ENCODE data around the gene ETS1.

GRCh38 chr11:128424851-128425285 lies 162.5 kb downstream of the ETS1 start:
- TF ChIP-seq, protein P1, sequence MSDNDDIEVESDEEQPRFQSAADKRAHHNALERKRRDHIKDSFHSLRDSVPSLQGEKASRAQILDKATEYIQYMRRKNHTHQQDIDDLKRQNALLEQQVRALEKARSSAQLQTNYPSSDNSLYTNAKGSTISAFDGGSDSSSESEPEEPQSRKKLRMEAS (IDR thresholded peaks at IDR 0.05), result no peak
- no peak for TF ChIP-seq POLR2A (IDR thresholded peaks at IDR 0.05; ENCODE audit: low read length)
- no peak for TF ChIP-seq SMC3 (IDR thresholded peaks at IDR 0.05)
- no peak for TF ChIP-seq MAZ (IDR thresholded peaks at IDR 0.05; ENCODE audit: borderline replicate concordance, low read depth, low read length)
- TF ChIP-seq CBX2 (IDR thresholded peaks at IDR 0.05; ENCODE audit: borderline replicate concordance, low read depth), result no peak
- TF ChIP-seq, protein P2, sequence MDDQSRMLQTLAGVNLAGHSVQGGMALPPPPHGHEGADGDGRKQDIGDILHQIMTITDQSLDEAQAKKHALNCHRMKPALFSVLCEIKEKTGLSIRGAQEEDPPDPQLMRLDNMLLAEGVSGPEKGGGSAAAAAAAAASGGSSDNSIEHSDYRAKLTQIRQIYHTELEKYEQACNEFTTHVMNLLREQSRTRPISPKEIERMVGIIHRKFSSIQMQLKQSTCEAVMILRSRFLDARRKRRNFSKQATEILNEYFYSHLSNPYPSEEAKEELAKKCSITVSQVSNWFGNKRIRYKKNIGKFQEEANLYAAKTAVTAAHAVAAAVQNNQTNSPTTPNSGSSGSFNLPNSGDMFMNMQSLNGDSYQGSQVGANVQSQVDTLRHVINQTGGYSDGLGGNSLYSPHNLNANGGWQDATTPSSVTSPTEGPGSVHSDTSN (IDR thresholded peaks at IDR 0.05), result no peak
- no peak for TF ChIP-seq CTCF (IDR thresholded peaks at IDR 0.05)
- no peak for TF ChIP-seq MAFK (IDR thresholded peaks at IDR 0.05; ENCODE audit: partially characterized antibody)

Data from A549 (cell line).